Esophagus muscularis mucosa (tissue), 4 donors: ENCODE measurements around the gene TMEM238. TPM values are rescaled to one million over a fixed set of nuclear protein-coding genes. Genes with fewer than 3 reads are reported as not detected.

ENCODE experiments used
- DNase-seq: peaks from one replicate; pipeline ENCODE4 v3.0.0-alpha.2; 2017; ENCODE audit errors: extremely low spot score
- H3K27ac ChIP-seq, 4 donors: fragments of 200-600 bp; sonication (generic); replicated peaks in 1 of 4; 1 replicate in 3 of 4; 2 replicates in 1 of 4; pipeline ENCODE4 v1.5.1; 2016 to 2019; ENCODE audit warnings: mild to moderate bottlenecking in 1 of 4
- H3K27me3 ChIP-seq, 4 donors: fragments of 200-600 bp; sonication (generic); one replicate each; pipeline versions ENCODE4 v1.5.1 to v1.6.0; 2016 to 2019
- H3K36me3 ChIP-seq, 4 donors: fragments of 200-600 bp; sonication (generic); one replicate each; pipeline ENCODE4 v1.5.1; 2016 to 2019
- H3K4me1 ChIP-seq, 4 donors: fragments of 200-600 bp; sonication (generic); one replicate each; pipeline ENCODE4 v1.5.1; 2016 to 2019
- H3K4me3 ChIP-seq, 4 donors: fragments of 200-600 bp; sonication (generic); 1 replicate in 2 of 4; 2 replicates in 2 of 4; pipeline ENCODE4 v1.5.1; 2016 to 2019; ENCODE audit warnings: mild to moderate bottlenecking in 4 of 4, moderate library complexity in 1 of 4
- H3K9me3 ChIP-seq, 4 donors: fragments of 200-600 bp; sonication (generic); 1 replicate in 3 of 4; 2 replicates in 1 of 4; pipeline ENCODE4 v1.5.1; 2016 to 2019
- EP300 ChIP-seq: sonication (generic); formaldehyde crosslinking; IDR thresholded peaks from one replicate; pipeline ENCODE4 v1.6.1; 2017; ENCODE audit warnings: antibody characterized with exemption
- POLR2A ChIP-seq: fragments of 450-650 bp; IDR thresholded peaks from one replicate; pipeline ENCODE4 v1.6.1; 2017; ENCODE audit warnings: antibody characterized with exemption, moderate library complexity, mild to moderate bottlenecking, low read depth
- POLR2AphosphoS5 ChIP-seq, 2 donors: sonication (generic); formaldehyde crosslinking; IDR thresholded peaks; one replicate each; pipeline ENCODE4 v1.6.1; 2017; ENCODE audit warnings: antibody characterized with exemption in 2 of 2
- WGBS: methylation state at CpG from one replicate; pipeline ENCODE4 v1.1.5; 2018; 5-methylcytosine and 5-hydroxymethylcytosine counted together
- intact Hi-C: fragments of 100-400 bp; cut with DNase I; formaldehyde crosslinking; loops from one replicate; pipeline ENCODE4 v1.15.1; 2023
- total RNA-seq, 4 donors: library from RNA; depleted of rRNA; stranded (reverse); fragments of >200 nt; gene quantifications; one replicate each; pipeline versions ENCODE4 v1.1.0 to v1.2.1, GENCODE V29; 2016
- TF ChIP-seq, protein P1 (sequence below), 3 experiments: fragments of 200-600 bp in 2 of 3; fragments of 450-650 bp in 1 of 3; sonication (generic) in 2 of 3; IDR thresholded peaks; one replicate each; pipeline ENCODE4 v1.5.1; 2017 to 2019; ENCODE audit warnings: antibody characterized with exemption in 3 of 3, mild to moderate bottlenecking in 2 of 3, moderate library complexity in 1 of 3

Gene TMEM238
- total RNA-seq, 4 donors from 2014 or later, result 0.83 to 7.5 (median 1.00) TPM

- peaks cover 47 to 73% (median 65%) of the 10 kb centered on the region in 4 donors for H3K4me1 ChIP-seq
- H3K27me3 ChIP-seq, result no peaks in the 10 kb centered on the region
- H3K9me3 ChIP-seq, result no peaks in the 10 kb centered on the region
- intact Hi-C loops, result no loop called here
- H3K27ac ChIP-seq, result peak overlapping the region; percentile 88 to 94 (median 90)
- H3K36me3 ChIP-seq, result peaks cover 8 to 51% (median 44%) of the 10 kb centered on the region in 4 donors
- no peak for DNase-seq
- WGBS, result 5% methylated on average over 22 of the region's 33 CpGs
- peak overlapping the region; percentile 71 to 87 (median 77) for H3K4me3 ChIP-seq
- TF ChIP-seq POLR2AphosphoS5 (IDR thresholded peaks at IDR 0.05), result no peak
- no peak for TF ChIP-seq POLR2A
- TF ChIP-seq, protein P1, sequence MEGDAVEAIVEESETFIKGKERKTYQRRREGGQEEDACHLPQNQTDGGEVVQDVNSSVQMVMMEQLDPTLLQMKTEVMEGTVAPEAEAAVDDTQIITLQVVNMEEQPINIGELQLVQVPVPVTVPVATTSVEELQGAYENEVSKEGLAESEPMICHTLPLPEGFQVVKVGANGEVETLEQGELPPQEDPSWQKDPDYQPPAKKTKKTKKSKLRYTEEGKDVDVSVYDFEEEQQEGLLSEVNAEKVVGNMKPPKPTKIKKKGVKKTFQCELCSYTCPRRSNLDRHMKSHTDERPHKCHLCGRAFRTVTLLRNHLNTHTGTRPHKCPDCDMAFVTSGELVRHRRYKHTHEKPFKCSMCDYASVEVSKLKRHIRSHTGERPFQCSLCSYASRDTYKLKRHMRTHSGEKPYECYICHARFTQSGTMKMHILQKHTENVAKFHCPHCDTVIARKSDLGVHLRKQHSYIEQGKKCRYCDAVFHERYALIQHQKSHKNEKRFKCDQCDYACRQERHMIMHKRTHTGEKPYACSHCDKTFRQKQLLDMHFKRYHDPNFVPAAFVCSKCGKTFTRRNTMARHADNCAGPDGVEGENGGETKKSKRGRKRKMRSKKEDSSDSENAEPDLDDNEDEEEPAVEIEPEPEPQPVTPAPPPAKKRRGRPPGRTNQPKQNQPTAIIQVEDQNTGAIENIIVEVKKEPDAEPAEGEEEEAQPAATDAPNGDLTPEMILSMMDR (IDR thresholded peaks at IDR 0.05), result no peak
- TF ChIP-seq EP300, result no peak
Observed at GRCh38 chr19:55386493-55386971, 2.4 kb upstream of the TMEM238 start.

DNA sequence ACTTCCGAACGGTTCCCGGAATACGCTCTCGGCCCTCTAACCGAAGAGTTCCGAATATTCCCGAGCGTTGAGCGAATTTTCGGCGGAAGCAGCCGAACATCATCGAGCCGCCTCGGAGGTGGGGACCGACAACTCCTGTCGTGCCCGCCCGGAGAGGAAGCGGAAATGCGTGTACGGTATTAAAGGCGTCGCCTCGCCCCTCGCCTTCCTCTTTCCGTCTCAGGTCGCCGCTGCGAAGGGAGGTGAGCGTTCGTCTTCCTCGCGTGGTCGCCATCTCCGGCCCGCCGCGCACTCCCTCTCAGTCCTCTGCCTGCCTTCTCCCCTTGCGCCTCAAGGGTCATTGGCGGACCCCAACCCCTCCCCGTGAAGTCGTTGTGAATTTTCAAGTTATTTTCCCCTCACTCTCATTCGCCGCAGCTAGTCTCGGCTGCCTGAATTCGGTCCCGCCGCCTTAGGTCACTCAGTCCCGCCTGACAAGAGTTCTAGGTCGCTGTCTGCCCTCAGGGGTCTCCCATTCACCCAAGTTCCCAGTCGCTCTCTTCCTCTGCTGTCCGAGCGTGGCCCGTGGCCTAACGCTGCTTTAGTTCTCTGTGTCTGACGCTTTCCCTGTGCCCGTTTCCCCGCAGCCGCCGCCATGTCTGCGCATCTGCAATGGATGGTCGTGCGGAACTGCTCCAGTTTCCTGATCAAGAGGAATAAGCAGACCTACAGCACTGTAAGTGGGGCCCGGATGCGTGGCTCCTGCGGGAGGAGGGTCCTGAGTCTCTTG is 1.8 kb upstream of the TMEM238 start, which contains the start of gene RPL28:
Gene RPL28 (plus strand): TSS at position 209 of the 769 bp plus-strand sequence. CDS start 426 bp downstream, at position 635.
- 0% methylated on average over 52 of the region's 68 CpGs for WGBS
- peak; percentile 100 for DNase-seq
- Histone ChIP-seq H3K27ac (peak within 1 kb of the TSS; percentile 88 to 94 (median 90)), H3K36me3 (peaks cover 8 to 45% (median 40%) of the 10 kb centered on the region in 4 donors), H3K4me3 (peak within 1 kb of the TSS; percentile 71 to 87 (median 77)), H3K4me1 (peaks cover 47 to 67% (median 60%) of the 10 kb centered on the region in 4 donors), H3K9me3 (no peaks in the 10 kb centered on the region), H3K27me3 (no peaks in the 10 kb centered on the region)
- TF ChIP-seq, protein P1 (IDR thresholded peaks at IDR 0.05), result no peak
- TF ChIP-seq POLR2A, result peak; percentile 98
- TF ChIP-seq EP300, result no peak
- peak; percentile 100 for TF ChIP-seq POLR2AphosphoS5 (IDR thresholded peaks at IDR 0.05)
- intact Hi-C loops, result no loop called here

DNA sequence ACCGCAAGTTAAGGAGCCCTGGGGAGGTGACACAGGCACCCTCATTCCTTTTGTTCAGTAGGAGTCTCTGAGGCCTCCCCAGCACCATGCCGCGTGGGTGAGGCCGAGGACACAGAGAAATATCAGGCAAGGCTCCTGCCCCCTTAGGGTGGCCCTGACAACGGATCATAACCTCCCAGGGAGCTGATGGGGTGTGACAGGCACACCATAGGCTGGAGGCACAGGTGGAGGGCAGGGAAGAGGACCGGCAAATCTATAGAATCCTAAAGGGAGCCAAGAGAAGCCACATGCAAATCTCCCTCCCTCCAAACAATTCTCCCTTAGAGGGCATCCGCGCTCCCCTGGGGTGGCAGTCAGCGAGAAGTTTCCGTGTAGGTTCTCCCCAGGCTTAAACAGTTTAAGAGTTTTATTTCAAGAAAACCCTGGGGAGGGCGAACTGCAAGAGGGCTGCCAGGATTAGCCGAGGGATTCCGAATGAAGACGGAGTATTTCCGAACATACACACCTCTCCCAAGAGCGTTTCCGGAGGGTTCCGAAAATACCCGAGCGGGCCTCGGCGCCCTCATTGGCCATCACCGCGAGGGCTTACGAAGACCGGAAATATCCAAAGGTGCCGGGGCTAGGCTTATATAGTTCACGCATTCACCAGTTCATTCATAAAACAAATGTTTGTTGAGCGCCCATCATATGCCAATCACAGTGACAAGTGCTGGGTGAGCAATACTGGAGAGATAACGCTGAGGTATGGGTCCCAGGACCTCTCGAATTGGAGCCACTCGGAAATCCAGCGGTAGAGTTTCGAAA is 1.0 kb upstream of the TMEM238 start:
- intact Hi-C loops, result loop anchor here (5.0 kb wide), 2 partner anchors 43 to 83 kb away; no protein-coding TSS in a partner anchor
- TF ChIP-seq, protein P1 (IDR thresholded peaks at IDR 0.05), result no peak
- TF ChIP-seq POLR2AphosphoS5 (IDR thresholded peaks at IDR 0.05) (no peak), EP300 (no peak), POLR2A (no peak)
- DNase-seq, result peak; percentile 99
- Histone ChIP-seq H3K4me3 (peak overlapping the region; percentile 71 to 87 (median 77)), H3K27ac (peak overlapping the region; percentile 88 to 94 (median 90)), H3K4me1 (peaks cover 47 to 61% (median 55%) of the 10 kb centered on the region in 4 donors), H3K27me3 (no peaks in the 10 kb centered on the region), H3K36me3 (peaks cover 8 to 37% (median 34%) of the 10 kb centered on the region in 4 donors), H3K9me3 (no peaks in the 10 kb centered on the region)
- WGBS, result 11% methylated on average over 26 of the region's 34 CpGs

DNA sequence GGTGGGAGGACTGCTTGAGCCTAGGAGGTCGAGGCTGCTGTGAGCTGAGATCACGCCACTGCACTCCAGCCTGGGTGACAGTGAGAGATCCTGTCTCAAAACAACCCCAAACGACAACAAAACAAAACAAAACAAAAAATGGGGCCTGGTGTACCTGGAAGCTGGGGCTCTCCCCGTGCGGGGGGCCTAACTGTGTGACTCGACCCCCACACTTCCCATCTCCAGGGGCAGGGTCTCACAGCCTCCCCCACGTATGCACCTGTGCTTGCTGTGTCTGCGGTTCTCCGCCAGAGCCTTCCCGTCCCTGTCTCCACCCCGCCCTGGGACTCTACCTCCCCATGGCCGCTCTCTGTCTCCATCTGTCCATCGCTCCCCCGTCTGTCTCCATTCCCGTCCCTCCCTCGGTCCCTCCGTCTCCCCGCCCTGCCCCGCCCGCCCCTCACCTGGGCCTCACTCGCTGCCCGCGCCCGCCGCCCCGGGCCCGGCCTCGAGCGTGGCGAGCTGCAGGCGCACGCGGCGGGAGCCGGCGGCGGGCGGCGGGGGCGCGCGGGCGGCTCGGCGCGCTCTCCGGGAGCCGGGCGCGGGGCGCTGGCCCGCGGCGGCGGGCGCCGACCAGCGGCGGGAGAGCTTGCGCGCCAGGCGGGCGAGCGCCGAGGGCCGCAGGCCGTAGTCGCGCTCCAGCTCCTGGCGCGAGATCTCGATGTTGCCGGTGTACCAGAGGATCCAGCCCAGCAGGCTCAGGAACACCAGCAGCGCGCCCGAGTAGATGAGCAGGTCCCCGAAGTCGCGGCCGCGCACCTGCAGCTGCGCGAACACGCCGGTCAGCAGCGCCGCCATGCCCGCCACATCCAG is 587 bp downstream of the TMEM238 start:
- peak overlapping the region; percentile 88 to 94 (median 90) for H3K27ac ChIP-seq
- peak overlapping the region; percentile 71 to 87 (median 77) for H3K4me3 ChIP-seq
- H3K9me3 ChIP-seq, result no peaks in the 10 kb centered on the region
- H3K4me1 ChIP-seq, result peaks cover 37 to 45% (median 41%) of the 10 kb centered on the region in 4 donors
- TF ChIP-seq POLR2AphosphoS5 (IDR thresholded peaks at IDR 0.05) (peak; percentile 16 to 50), EP300 (no peak)
- TF ChIP-seq, protein P1 (IDR thresholded peaks at IDR 0.05), result peak; percentile 13 to 50 (median 38)
- 12% methylated on average over 31 of the region's 88 CpGs for WGBS
- H3K27me3 ChIP-seq, result no peaks in the 10 kb centered on the region
- intact Hi-C loops, result loop anchor here (5.0 kb wide), 2 partner anchors 41 to 81 kb away; no protein-coding TSS in a partner anchor
- peaks cover 8 to 21% (median 18%) of the 10 kb centered on the region in 4 donors for H3K36me3 ChIP-seq
- DNase-seq, result no peak
